ENCODE results near the gene PI16.

PI16 gene

GRCh38 chr6:36999751-37000125 lies 45.2 kb downstream of the PI16 start:
- no peak for DNase-seq (ENCODE audit: low read depth, low spot score)

- no peak for DNase-seq (ENCODE audit: low read depth, low spot score)
Measured at GRCh38 chr6:37004044-37004980, 49.8 kb downstream of the PI16 start.

GRCh38 chr6:37005061-37005810 lies 50.7 kb downstream of the PI16 start, which contains the start of gene FGD2:
Gene FGD2 (plus strand): TSS chr6:37005655. CDS start chr6:37005818, 163 bp downstream.
- no peak for DNase-seq (ENCODE audit: low read depth, low spot score)

- DNase-seq (ENCODE audit: low read depth, low spot score): no peak
Measured at GRCh38 chr6:37005827-37006567, 51.5 kb downstream of the PI16 start.

GRCh38 chr6:37006793-37007339 lies 52.3 kb downstream of the PI16 start:
- no peak for DNase-seq (ENCODE audit: low read depth, low spot score)

- DNase-seq (ENCODE audit: low read depth, low spot score): no peak
Measured at GRCh38 chr6:37007340-37008043, 53.0 kb downstream of the PI16 start.

GRCh38 chr6:37008484-37009465 lies 54.2 kb downstream of the PI16 start:
- DNase-seq (ENCODE audit: low read depth, low spot score): no peak

- no peak for DNase-seq (ENCODE audit: low read depth, low spot score)
Measured at GRCh38 chr6:37010402-37010892, 55.9 kb downstream of the PI16 start.

- DNase-seq (ENCODE audit: low read depth, low spot score): no peak
Measured at GRCh38 chr6:37011656-37012378, 57.3 kb downstream of the PI16 start.

GRCh38 chr6:37013516-37014491 lies 59.3 kb downstream of the PI16 start:
- DNase-seq (ENCODE audit: low read depth, low spot score): no peak

Data from ELF-1 (cell line).